ENCODE measurements around the gene HECW1. TPM values are rescaled to one million over a fixed set of nuclear protein-coding genes. Genes with fewer than 3 reads are reported as not detected.

HECW1 gene
- polyA plus RNA-seq, 2 of the 4 experiments (the other 2 are of a cell fraction) = 11.3 TPM

DNA sequence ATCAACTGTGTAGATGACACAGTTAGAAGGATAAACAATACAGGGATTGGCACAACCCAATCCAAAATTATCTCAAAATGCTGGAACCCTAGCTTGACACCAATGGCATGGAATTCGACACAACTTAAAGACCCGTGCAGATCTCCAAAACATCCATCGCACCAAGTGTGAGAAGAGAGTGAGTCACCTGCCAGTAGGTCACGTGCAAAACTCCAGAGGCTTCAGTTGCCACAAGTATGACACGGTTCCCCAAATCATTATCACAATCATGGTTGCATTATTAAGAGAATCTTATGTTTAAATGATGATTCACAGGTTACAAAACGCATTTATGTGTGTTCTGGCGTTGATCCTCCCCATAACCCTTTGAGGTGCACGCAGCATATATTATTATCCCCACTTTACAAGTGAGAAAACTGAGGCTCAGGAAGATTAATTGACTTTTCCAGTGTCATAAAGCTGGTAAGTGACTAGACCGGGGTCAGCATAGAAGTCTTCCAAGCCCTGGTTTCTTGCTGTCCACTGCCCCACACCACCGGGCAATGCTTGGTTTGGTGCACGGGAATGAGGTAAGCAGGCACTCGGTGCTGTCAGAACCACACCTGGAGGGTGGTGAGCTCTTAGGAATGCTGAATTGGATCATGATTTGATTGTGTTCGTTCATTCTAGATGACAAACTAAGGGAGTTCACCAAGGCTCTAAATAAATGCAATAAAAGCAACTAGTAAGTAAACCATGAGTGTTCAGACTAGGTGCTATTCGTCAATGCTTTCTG, 446.9 kb downstream of the HECW1 start:
- no peak overlapping the region for H3K27ac ChIP-seq
- no peak overlapping the region for H3K4me3 ChIP-seq
- no peak overlapping the region for H3K4me2 ChIP-seq
- H3K4me1 ChIP-seq = no peaks in the 10 kb centered on the region
- ChIA-PET POLR2A (no interaction called here), CTCF (no interaction called here)
- no peaks in the 10 kb centered on the region for H3K9me3 ChIP-seq
- no peak for ATAC-seq
- no peak for DNase-seq (ENCODE audit: low read depth in 1 of 2, low spot score in 1 of 2)
- WGBS (ENCODE audit: missing lambda C conversion rate) = 86% methylated on average over 14 of the region's 14 CpGs
- TF ChIP-seq KDM5A (IDR thresholded peaks at IDR 0.05) (no peak), MAFK (IDR thresholded peaks at IDR 0.05; ENCODE audit: partially characterized antibody) (no peak), BHLHE40 (IDR thresholded peaks at IDR 0.05; ENCODE audit: low read depth, low read length) (no peak), KDM1A (IDR thresholded peaks at IDR 0.05; ENCODE audit: low read depth) (no peak), RAD21 (conservative IDR thresholded peaks at IDR 0.05 in 1 of 2, IDR thresholded peaks at IDR 0.05 in 1 of 2) (no peak), NR3C1 (IDR thresholded peaks at IDR 0.05) (no peak), EHMT2 (IDR thresholded peaks at IDR 0.05; ENCODE audit: low read depth) (no peak), NPAS2 (CRISPR knock-in tag; IDR thresholded peaks at IDR 0.05; ENCODE audit: borderline replicate concordance) (no peak), POLR2A (IDR thresholded peaks at IDR 0.05; ENCODE audit: low read length) (no peak), NFE2L2 (conservative IDR thresholded peaks at IDR 0.05; ENCODE audit: low read length) (no peak), ESRRA (IDR thresholded peaks at IDR 0.05; ENCODE audit: borderline replicate concordance, low read length) (no peak), MAZ (IDR thresholded peaks at IDR 0.05; ENCODE audit: borderline replicate concordance, low read depth, low read length) (no peak), GATA3 (IDR thresholded peaks at IDR 0.05; ENCODE audit: borderline replicate concordance) (no peak), ZSCAN20 (CRISPR knock-in tag; IDR thresholded peaks at IDR 0.05) (no peak), FOSB (CRISPR knock-in tag; IDR thresholded peaks at IDR 0.05) (no peak), TP53 (CRISPR knock-in tag; IDR thresholded peaks at IDR 0.05) (no peak)
- TF ChIP-seq, protein P1, sequence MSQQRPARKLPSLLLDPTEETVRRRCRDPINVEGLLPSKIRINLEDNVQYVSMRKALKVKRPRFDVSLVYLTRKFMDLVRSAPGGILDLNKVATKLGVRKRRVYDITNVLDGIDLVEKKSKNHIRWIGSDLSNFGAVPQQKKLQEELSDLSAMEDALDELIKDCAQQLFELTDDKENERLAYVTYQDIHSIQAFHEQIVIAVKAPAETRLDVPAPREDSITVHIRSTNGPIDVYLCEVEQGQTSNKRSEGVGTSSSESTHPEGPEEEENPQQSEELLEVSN (IDR thresholded peaks at IDR 0.05; ENCODE audit: borderline replicate concordance, low read depth) = no peak
- TF ChIP-seq, protein P2, sequence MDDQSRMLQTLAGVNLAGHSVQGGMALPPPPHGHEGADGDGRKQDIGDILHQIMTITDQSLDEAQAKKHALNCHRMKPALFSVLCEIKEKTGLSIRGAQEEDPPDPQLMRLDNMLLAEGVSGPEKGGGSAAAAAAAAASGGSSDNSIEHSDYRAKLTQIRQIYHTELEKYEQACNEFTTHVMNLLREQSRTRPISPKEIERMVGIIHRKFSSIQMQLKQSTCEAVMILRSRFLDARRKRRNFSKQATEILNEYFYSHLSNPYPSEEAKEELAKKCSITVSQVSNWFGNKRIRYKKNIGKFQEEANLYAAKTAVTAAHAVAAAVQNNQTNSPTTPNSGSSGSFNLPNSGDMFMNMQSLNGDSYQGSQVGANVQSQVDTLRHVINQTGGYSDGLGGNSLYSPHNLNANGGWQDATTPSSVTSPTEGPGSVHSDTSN (IDR thresholded peaks at IDR 0.05) = no peak
- no peak for FAIRE-seq

DNA sequence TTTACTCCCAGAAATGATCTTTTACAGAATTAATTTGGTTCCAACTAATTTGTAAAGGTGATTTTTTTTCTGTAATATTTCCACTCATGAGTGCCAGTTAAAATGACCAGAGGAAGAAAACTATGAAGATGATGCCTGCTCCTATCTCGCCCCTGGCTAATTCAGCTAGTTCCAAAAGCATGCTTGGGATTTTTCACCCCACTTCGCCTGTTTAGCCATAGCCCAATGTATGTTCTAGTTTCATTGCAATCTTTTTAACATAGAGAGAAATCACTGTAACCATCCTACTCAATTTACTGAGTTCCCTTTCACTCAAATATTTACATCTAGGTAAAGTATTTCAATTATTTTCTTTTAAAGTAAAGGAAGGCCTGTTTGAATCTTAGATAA, 447.5 kb downstream of the HECW1 start:
- WGBS (ENCODE audit: missing lambda C conversion rate) = 95% methylated on average over 2 of the region's 2 CpGs
- POLR2A ChIA-PET = no interaction called here
- DNase-seq (ENCODE audit: low read depth in 1 of 2, low spot score in 1 of 2) (no peak), ATAC-seq (no peak), FAIRE-seq (no peak)
- H3K4me2 ChIP-seq = no peak overlapping the region
- H3K27ac ChIP-seq = no peak overlapping the region
- CTCF ChIA-PET = no interaction called here
- no peaks in the 10 kb centered on the region for H3K4me1 ChIP-seq
- no peaks in the 10 kb centered on the region for H3K9me3 ChIP-seq
- H3K4me3 ChIP-seq = no peak overlapping the region
- TF ChIP-seq MAFK (IDR thresholded peaks at IDR 0.05; ENCODE audit: partially characterized antibody) (no peak), HOXA7 (CRISPR knock-in tag; IDR thresholded peaks at IDR 0.05) (no peak), TP53 (CRISPR knock-in tag; IDR thresholded peaks at IDR 0.05) (no peak), EP300 (IDR thresholded peaks at IDR 0.05) (no peak), GATA3 (IDR thresholded peaks at IDR 0.05; ENCODE audit: borderline replicate concordance) (no peak), ZSCAN20 (CRISPR knock-in tag; IDR thresholded peaks at IDR 0.05) (no peak), ZC3H11A (IDR thresholded peaks at IDR 0.05) (no peak), JUN (IDR thresholded peaks at IDR 0.05) (no peak), SREBF2 (IDR thresholded peaks at IDR 0.05) (no peak)
- TF ChIP-seq, protein P3, sequence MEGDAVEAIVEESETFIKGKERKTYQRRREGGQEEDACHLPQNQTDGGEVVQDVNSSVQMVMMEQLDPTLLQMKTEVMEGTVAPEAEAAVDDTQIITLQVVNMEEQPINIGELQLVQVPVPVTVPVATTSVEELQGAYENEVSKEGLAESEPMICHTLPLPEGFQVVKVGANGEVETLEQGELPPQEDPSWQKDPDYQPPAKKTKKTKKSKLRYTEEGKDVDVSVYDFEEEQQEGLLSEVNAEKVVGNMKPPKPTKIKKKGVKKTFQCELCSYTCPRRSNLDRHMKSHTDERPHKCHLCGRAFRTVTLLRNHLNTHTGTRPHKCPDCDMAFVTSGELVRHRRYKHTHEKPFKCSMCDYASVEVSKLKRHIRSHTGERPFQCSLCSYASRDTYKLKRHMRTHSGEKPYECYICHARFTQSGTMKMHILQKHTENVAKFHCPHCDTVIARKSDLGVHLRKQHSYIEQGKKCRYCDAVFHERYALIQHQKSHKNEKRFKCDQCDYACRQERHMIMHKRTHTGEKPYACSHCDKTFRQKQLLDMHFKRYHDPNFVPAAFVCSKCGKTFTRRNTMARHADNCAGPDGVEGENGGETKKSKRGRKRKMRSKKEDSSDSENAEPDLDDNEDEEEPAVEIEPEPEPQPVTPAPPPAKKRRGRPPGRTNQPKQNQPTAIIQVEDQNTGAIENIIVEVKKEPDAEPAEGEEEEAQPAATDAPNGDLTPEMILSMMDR (IDR thresholded peaks at IDR 0.05) = no peak
- TF ChIP-seq, protein P2 (IDR thresholded peaks at IDR 0.05) = no peak
- TF ChIP-seq, protein P4, sequence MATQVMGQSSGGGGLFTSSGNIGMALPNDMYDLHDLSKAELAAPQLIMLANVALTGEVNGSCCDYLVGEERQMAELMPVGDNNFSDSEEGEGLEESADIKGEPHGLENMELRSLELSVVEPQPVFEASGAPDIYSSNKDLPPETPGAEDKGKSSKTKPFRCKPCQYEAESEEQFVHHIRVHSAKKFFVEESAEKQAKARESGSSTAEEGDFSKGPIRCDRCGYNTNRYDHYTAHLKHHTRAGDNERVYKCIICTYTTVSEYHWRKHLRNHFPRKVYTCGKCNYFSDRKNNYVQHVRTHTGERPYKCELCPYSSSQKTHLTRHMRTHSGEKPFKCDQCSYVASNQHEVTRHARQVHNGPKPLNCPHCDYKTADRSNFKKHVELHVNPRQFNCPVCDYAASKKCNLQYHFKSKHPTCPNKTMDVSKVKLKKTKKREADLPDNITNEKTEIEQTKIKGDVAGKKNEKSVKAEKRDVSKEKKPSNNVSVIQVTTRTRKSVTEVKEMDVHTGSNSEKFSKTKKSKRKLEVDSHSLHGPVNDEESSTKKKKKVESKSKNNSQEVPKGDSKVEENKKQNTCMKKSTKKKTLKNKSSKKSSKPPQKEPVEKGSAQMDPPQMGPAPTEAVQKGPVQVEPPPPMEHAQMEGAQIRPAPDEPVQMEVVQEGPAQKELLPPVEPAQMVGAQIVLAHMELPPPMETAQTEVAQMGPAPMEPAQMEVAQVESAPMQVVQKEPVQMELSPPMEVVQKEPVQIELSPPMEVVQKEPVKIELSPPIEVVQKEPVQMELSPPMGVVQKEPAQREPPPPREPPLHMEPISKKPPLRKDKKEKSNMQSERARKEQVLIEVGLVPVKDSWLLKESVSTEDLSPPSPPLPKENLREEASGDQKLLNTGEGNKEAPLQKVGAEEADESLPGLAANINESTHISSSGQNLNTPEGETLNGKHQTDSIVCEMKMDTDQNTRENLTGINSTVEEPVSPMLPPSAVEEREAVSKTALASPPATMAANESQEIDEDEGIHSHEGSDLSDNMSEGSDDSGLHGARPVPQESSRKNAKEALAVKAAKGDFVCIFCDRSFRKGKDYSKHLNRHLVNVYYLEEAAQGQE (IDR thresholded peaks at IDR 0.05) = no peak
- TF ChIP-seq, protein P1 (IDR thresholded peaks at IDR 0.05; ENCODE audit: borderline replicate concordance, low read depth) = no peak
- TF ChIP-seq, protein P5, sequence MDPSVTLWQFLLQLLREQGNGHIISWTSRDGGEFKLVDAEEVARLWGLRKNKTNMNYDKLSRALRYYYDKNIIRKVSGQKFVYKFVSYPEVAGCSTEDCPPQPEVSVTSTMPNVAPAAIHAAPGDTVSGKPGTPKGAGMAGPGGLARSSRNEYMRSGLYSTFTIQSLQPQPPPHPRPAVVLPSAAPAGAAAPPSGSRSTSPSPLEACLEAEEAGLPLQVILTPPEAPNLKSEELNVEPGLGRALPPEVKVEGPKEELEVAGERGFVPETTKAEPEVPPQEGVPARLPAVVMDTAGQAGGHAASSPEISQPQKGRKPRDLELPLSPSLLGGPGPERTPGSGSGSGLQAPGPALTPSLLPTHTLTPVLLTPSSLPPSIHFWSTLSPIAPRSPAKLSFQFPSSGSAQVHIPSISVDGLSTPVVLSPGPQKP (IDR thresholded peaks at IDR 0.05; ENCODE audit: low read depth, low read length) = no peak
